GM06990 (cell line): ENCODE measurements around the gene SOX11.
"Not testable (repeated sequence)": the region's sequence is repeated elsewhere in the genome, so short reads cannot be mapped to it uniquely, and the experiment has no call there.

Experiments
- DNase-seq: peaks from one replicate; pipeline ENCODE4 v3.0.0-alpha.2; 2011; ENCODE audit not compliant: insufficient read length; ENCODE audit errors: extremely low read depth
- H3K27me3 ChIP-seq: replicated peaks from 2 replicates; pipeline ENCODE4 v1.6.0; 2011; ENCODE audit warnings: low read length; ENCODE audit not compliant: control insufficient read depth, insufficient read depth
- H3K36me3 ChIP-seq: 2 replicates; pipeline ENCODE4 v1.5.1; 2011; ENCODE audit warnings: low read length; ENCODE audit not compliant: control insufficient read depth, insufficient read depth
- H3K4me3 ChIP-seq: replicated peaks from 2 replicates; pipeline ENCODE4 v1.5.1; 2011; ENCODE audit warnings: low read depth, mild to moderate bottlenecking, control low read depth, low read length
- CTCF ChIP-seq: IDR thresholded peaks from 2 replicates; pipeline ENCODE4 v1.5.1; 2011; ENCODE audit warnings: low read length, control low read depth, mild to moderate bottlenecking, inconsistent platforms; ENCODE audit not compliant: insufficient read depth, poor library complexity, severe bottlenecking

The SOX11 gene

GRCh38 chr2:5691985-5692529 is at the start of gene SOX11:
TSS of gene SOX11 (plus strand) at chr2:5692384. CDS start at chr2:5692722, 338 bp downstream.
- DNase-seq = no peak
- TF ChIP-seq CTCF = no peak
- H3K27me3 ChIP-seq = no peaks in the 10 kb centered on the region
- H3K36me3 ChIP-seq = no peaks in the 10 kb centered on the region
- no peak within 1 kb of the TSS for H3K4me3 ChIP-seq

- not testable (repeated sequence) for DNase-seq, H3K36me3 ChIP-seq, H3K4me3 ChIP-seq, H3K27me3 ChIP-seq
Measured at GRCh38 chr2:5652734-5653133, 39.5 kb upstream of the SOX11 start.

GRCh38 chr2:5653756-5654155 is 38.4 kb upstream of the SOX11 start:
- H3K4me3 ChIP-seq, H3K27me3 ChIP-seq, DNase-seq, H3K36me3 ChIP-seq: not testable (repeated sequence)

- Histone ChIP-seq H3K27me3 (no peaks in the 10 kb centered on the region), H3K4me3 (no peak overlapping the region), H3K36me3 (no peaks in the 10 kb centered on the region)
- DNase-seq = no peak
- TF ChIP-seq CTCF = no peak
Measured at GRCh38 chr2:5657231-5657630, 35.0 kb upstream of the SOX11 start.

GRCh38 chr2:5660591-5660990 is 31.6 kb upstream of the SOX11 start:
- Histone ChIP-seq H3K27me3 (no peaks in the 10 kb centered on the region), H3K4me3 (no peak overlapping the region), H3K36me3 (no peaks in the 10 kb centered on the region)
- TF ChIP-seq CTCF = no peak
- no peak for DNase-seq

- H3K27me3 ChIP-seq = no peaks in the 10 kb centered on the region
- no peak overlapping the region for H3K4me3 ChIP-seq
- DNase-seq = no peak
- H3K36me3 ChIP-seq = no peaks in the 10 kb centered on the region
- TF ChIP-seq CTCF = no peak
Measured at GRCh38 chr2:5661362-5661761, 30.8 kb upstream of the SOX11 start.

- no peak overlapping the region for H3K4me3 ChIP-seq
- no peak for DNase-seq
- no peaks in the 10 kb centered on the region for H3K27me3 ChIP-seq
- TF ChIP-seq CTCF = no peak
- H3K36me3 ChIP-seq = no peaks in the 10 kb centered on the region
Measured at GRCh38 chr2:5664278-5664681, 27.9 kb upstream of the SOX11 start.
